Epithelial cell of proximal tubule (primary cell): ENCODE measurements around the gene PRTFDC1. TPM values are rescaled to one million over a fixed set of nuclear protein-coding genes. Genes with fewer than 3 reads are reported as not detected.

Source experiments
- DNase-seq: peaks from one replicate; pipeline ENCODE4 v3.0.0-alpha.2; 2011; ENCODE audit warnings: low read depth
- H3K4me3 ChIP-seq: 2 replicates; pipeline ENCODE4 v1.5.1; 2011; ENCODE audit warnings: low read depth, mild to moderate bottlenecking, low read length
- total RNA-seq: library from RNA; depleted of rRNA; stranded (reverse); fragments of >200 nt; gene quantifications from 2 replicates; pipeline ENCODE4 v1.2.3, GENCODE V29; 2015
- TF ChIP-seq, protein P1 (sequence below): conservative IDR thresholded peaks from 2 replicates; pipeline ENCODE4 v1.5.1; 2012; ENCODE audit warnings: low read depth, mild to moderate bottlenecking, low read length

The PRTFDC1 gene
- total RNA-seq, 1 donor from 2014 or later, result 25.7 TPM

DNA sequence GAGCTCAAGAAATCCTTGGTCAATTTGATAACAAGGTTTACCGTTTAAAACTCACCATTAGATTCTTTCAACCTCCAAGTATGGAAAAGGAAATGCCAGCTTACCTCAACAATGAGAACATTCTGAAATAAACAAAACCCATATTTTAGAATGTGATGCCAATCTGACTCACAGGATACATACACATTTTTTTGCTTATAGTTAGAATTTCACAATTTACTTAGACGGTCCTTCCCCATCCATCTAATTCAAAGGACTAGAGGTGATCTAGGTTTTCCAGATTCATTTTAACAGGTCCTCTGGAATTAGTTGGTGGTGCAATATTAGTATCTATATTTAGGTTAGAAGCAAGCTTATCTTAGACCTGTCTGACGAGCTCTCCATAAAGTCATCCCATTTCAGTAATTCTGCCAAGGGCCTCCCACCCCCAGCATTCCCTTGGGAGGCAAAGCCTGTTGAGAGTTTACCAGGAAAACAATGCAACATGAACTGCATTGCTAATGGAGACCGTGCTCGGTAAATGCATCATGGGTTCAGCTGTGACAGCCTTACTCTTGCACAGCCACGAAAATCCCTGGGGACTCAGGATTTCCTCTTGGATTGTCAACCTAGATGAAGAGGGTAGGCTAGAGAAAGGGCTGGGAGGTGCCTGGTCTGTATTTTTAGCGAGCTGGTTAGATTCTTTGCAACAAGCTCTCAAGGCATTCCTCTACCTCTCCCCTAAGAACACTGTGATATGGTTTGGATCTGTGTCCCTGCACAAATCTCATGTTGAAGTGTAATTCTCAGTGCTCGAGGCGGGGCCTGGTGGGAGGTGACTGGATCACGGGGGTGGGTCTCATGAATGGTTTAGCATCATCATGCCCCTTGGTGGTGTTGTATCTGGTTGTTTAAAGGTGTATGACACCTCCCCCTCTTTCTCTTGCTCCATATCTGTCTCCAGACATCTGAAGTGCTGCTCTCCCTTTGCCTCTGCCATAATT, 93.8 kb downstream of the PRTFDC1 start:
- no peak for DNase-seq
- H3K4me3 ChIP-seq, result no peak overlapping the region
- TF ChIP-seq, protein P1, sequence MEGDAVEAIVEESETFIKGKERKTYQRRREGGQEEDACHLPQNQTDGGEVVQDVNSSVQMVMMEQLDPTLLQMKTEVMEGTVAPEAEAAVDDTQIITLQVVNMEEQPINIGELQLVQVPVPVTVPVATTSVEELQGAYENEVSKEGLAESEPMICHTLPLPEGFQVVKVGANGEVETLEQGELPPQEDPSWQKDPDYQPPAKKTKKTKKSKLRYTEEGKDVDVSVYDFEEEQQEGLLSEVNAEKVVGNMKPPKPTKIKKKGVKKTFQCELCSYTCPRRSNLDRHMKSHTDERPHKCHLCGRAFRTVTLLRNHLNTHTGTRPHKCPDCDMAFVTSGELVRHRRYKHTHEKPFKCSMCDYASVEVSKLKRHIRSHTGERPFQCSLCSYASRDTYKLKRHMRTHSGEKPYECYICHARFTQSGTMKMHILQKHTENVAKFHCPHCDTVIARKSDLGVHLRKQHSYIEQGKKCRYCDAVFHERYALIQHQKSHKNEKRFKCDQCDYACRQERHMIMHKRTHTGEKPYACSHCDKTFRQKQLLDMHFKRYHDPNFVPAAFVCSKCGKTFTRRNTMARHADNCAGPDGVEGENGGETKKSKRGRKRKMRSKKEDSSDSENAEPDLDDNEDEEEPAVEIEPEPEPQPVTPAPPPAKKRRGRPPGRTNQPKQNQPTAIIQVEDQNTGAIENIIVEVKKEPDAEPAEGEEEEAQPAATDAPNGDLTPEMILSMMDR, result no peak

DNA sequence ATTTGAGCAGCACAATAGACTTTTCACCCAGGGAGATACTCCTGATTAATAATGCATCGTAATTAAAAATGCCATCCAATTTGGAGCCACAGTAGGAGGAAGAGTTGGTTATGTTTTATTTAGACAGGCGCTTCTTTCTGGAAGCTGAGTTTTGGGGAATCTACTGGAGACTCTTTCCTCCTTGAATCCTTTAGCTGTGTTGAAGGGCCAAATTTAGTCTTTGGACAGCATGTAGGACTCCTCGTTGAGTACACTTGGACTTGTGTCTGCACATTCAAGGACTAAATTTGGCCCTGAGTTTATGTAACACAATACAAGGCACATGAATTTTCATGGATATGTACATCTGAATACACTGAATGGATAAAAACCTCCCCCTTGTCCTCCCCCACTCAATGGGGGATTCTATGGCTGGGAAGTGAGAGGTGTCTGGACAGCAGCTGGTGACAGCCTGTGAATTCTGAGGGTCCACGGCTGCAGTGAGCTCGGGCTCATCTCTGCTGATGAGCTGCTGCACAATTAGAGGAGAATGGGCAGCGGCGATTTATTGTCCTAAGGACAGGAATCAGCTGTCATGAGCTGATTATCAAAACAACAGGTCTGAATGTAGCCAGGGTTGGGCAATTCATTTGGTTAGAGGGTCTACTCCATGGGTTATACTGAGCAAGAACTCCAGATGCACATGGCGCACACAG, 95.2 kb downstream of the PRTFDC1 start:
- TF ChIP-seq, protein P1, result no peak
- DNase-seq, result no peak
- no peak overlapping the region for H3K4me3 ChIP-seq

DNA sequence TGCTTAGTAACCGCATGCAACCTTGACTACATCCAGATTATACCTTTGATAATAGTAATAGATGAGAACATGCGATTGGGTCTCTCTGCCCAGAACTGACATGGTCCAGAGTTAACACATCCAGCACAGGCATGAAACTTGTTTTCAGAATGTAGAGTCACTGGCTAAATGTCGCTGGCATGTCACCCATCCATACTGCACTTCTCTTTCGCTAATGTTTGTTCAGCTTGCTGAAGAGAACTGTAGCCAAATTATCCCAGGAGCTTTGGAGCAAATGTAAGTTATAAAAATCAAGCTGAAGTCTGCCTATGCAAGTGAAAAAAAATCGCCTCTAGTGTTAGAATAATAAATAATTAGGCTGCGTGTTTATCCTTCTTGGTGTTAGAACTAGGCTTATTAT, 98.2 kb downstream of the PRTFDC1 start:
- TF ChIP-seq, protein P1, result no peak
- H3K4me3 ChIP-seq, result no peak overlapping the region
- no peak for DNase-seq

DNA sequence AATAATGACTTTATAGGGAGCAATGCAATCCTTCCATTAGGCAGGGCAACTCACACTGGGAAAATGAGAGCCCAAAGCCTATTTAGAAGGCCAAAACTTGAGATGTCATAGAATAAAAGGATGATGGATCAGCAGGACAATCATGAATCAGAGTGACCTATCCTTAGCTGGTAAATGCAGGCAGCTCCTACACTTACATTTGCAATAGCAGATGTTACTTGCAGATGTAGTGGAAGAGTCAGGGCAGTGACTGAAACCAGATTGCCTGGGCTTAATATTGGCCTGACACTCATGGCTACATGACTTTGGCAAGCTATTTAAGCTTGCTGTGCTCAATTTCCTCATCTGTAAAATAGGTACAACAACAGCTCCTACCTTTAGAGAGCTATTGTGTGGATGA, 98.7 kb downstream of the PRTFDC1 start:
- no peak overlapping the region for H3K4me3 ChIP-seq
- no peak for DNase-seq
- TF ChIP-seq, protein P1, result no peak

DNA sequence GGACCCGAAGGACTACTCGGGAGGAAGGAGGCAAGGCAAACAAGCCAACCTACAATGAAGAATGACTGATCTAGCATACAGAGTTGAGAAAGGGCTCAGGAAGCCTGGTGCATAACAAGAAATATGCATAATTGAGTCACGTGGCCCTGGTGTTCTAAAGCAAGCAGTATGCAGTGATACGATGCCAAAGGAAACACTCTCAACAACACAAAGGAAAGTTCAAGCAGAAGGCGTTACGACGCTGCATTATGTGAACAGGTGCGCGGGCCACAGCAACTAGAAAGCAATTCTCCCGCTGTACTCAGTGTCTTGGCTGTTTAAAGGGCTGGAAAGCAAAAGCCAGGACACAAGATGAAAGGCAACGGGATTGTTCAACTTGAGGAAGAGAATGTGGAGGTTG, 100.8 kb downstream of the PRTFDC1 start:
- no peak overlapping the region for H3K4me3 ChIP-seq
- DNase-seq, result no peak
- TF ChIP-seq, protein P1, result no peak

DNA sequence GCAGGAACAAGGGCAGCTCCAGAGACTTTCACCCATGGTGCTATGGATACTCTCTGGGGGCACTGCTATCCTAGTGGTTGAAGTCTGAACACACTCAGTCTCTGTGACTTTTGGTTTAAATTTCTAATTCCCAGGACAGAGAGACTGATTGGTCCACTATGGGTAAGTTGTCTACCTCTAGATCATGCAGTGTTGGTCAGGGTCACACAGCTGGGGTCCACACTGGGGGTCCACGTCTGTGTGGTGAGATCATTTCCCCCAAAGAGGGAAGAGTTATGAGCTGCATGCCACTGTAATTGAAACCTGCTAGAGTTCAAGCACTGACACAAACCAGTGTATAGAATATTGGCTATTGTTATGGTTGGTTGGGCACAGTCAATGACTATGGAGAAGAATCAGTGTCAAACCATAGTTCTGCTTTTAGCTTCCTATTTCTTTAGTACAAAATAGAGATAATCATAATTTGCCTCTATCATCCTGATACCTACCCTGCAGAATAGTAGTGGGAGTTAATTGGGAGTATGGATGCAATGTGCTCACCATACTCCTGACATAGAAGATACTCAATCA, 101.6 kb downstream of the PRTFDC1 start:
- no peak overlapping the region for H3K4me3 ChIP-seq
- DNase-seq, result no peak
- TF ChIP-seq, protein P1, result no peak
